Activated CD8-positive, alpha-beta memory T cell treated with anti-CD3 and anti-CD28 coated beads, Interleukin-2, amount 50 U/mL, for 1 hour (primary cell): ENCODE data around the gene TNFAIP8L3.

Experiments used
- DNase-seq: peaks from one replicate; pipeline ENCODE4 v3.0.0-alpha.2; 2020; ENCODE audit errors: extremely low read depth

Gene TNFAIP8L3

GRCh38 chr15:51117270-51117669 lies 22.6 kb upstream of the TNFAIP8L3 start:
- no peak for DNase-seq

DNA sequence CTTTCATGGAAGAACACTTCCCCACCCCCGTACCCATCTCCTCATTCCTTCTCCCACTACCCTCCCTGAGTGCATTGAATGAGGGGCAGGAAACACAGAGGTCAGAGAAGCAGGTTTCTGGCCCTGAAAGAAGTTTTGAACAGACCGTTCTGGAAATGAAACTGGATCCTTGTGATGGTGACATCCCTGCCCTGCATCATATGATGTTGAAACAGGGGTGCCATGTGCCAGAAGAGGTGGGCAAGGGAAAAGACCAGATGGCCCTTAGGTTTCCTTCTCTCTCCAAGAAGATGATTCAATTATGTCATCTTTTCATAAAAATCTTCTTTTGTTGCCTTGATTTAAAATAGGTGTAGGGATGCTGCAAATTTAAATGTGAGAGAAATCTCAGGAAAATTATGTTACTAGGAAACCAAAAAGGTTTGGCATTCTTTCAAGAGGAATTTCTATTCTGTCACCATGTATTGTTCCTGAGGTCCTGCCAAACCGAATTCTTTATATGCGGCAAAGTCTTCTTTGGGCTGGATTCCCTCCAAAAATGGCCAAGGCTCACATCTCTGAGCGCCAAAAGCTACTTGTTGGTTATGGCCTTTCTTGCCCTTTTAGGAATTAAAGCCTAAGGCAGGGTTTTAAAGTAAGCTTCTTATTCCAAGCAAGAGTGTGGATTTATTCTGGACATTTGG lies 19.9 kb upstream of the TNFAIP8L3 start:
- no peak for DNase-seq

GRCh38 chr15:51112078-51112477 lies 17.4 kb upstream of the TNFAIP8L3 start:
- no peak for DNase-seq

DNA sequence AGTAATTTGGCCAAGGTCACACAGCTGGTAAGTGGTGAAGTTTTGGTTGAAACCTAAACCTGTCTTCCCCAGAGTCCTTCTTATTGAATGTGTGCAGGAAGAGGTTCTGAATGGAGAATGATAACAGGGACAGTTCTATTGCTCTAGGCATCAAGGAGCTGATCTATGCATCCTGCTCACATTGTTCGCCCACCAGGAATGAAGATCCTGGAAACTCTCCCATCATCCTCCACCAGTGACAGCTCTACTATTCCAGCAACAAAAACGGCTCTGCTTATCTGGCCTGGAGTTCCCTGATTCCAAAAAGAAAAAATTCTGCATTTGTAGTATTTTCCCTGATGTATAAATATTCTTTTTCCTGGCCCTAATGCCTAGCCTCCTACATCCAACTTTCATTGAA lies 16.4 kb upstream of the TNFAIP8L3 start:
- no peak for DNase-seq

DNA sequence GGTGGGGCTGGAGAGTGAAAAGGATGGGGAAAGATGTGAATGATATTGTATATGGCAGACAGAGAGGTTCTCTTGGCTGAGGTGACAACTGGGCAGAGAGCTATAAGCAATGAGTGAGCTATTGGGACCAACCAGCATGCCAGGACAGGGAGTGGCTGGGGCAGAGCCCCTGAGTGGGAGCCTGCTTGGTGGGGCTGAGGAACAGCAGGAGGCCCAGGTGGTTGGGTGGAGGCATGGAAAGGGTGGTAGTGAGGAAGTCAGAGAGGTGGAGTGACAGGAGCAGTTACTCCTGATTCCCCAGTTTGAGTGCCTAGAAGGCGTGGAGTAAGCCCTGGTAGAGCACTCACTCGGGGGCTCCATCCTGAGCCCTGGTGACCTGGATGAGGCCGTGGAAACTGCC lies 15.5 kb upstream of the TNFAIP8L3 start:
- no peak for DNase-seq

- DNase-seq = no peak
These were observed 14.3 kb upstream of the TNFAIP8L3 start for GRCh38 chr15:51108933-51109550.

- DNase-seq = no peak
These were observed 12.9 kb upstream of the TNFAIP8L3 start for GRCh38 chr15:51107612-51108011.

- no peak for DNase-seq
These were observed 11.8 kb upstream of the TNFAIP8L3 start for GRCh38 chr15:51106481-51106880.

DNA sequence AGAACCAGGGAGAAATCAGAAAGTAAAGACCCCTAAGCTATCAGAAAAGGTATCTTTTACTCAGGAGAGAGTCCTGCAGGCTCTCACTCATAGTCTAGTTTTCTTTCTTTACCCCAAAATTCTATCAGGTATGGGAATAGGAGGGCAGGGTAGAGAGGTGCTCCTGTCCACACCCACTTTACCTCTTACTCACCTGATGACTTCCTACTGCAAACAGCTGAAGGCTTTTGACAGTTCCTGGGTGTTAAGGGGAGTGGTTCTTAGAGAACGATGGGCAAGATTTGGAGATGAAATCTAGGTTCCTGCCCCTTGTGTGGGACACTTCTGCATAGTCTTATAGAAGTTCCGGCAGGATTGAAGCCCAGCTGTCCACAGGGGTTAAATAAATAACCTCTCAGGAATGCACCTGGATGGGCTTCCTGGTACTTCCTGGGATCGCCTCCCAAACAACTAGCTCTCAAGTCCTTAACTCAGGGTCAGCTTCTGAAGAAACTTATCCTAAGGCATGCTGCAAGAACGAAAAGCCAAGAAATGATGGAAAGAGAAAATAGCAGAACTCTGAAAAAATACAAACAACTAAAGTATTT lies 10.8 kb upstream of the TNFAIP8L3 start:
- DNase-seq = no peak

DNA sequence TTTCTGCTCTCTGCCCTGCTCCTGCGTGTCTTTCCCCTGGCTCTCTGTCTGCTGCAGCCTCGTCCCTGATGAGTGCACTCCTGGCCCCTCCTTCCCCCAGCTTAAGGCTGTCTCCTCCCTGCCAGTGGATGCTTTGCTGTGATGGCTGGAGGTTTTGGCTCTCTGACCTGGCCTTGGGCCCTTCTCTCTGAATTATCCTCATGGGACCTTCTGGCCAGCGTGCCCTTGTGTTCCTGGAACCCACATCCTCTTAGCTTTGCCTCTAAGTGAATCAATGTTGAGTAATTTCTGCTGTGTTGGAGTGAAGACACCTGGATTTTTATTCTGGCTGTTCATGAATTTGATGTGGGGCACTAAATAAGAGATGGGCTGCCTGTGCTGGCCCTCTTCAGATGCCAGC lies 9.8 kb upstream of the TNFAIP8L3 start:
- no peak for DNase-seq

GRCh38 chr15:51103330-51103729 lies 8.6 kb upstream of the TNFAIP8L3 start:
- DNase-seq = no peak

DNA sequence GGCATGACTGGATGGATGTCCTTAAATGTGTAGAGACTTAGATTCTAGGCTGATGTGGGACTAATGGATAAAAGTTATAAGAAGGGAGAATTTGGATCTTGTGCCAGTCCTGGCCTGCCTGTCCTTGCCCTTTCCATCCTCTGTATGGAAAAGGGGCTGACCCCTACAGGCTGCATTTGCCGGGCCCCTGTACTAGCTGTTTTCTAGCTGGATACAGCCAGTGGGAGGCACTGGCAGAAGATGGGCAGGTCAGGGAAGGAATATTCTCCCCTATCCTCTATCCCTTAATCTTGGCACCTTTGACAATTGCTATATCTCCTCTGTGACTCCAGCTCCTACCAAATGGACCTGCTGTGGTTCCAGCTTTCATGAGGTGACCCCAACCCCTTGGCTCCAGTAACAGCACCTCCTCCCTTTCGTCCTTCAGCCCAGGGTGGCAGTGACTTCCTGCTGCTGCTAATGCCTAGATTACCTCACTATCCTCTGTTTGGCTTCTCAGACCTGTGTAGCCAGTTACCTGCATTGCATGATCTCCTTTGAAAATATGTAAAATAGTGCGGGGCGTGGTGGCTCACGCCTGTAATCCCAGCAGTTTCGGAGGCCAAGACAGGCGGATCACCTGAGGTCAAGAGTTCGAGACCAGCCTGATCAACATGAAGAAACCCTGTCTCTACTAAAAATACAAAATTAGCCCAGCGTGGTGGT lies 6.2 kb upstream of the TNFAIP8L3 start:
- DNase-seq = no peak

GRCh38 chr15:51099185-51099584 lies 4.5 kb upstream of the TNFAIP8L3 start:
- no peak for DNase-seq

DNA sequence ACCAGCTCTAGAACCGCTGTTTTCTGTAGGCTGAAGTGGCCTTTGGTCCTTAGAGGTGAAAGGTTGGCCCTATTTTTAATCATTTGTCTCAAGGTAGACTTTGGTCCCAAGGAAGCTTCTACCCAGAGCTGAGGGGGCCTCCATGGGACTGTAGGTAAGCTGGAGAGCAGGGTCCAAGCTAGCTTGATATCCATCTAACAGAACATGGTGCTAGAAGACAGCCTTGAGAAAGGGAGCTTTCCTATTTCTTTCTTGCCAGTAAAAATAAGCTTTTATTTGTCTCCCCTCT lies 3.6 kb upstream of the TNFAIP8L3 start:
- no peak for DNase-seq

DNA sequence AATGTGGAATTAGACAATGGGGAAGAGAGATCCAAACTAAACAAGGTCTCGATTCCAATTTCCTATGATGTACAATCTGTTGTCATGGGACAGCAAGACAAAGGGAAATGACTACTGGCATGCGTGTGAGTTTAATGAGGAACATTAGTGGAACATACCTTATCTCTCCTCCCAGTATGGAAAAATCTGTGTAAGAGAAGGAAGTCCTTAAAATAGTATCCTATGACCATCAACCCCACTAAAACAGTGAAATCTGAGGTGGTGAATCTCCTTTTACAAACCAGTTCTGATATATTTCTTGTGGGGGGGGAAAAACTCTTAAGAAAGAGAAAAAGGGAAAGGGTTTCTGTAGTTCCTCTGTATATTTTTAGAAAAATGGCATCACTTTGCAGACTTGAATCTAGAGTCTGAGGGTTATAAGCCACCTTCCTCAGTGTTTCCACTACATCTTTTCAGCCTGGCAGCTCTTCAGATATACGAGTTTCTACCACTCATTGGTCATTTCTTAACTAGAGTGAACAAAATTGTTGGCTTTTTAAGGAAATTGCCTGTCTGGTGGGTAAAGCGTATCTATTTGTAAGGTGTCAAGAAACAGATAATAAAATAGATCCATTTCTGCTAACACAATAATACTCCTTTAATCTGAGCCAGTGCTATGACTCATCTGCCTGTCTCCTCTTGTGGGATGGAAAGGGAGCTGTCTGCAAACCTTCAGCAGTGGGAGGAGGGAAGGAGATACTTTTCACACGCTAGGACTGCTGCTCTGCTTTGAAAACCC lies 3.0 kb upstream of the TNFAIP8L3 start:
- no peak for DNase-seq

DNA sequence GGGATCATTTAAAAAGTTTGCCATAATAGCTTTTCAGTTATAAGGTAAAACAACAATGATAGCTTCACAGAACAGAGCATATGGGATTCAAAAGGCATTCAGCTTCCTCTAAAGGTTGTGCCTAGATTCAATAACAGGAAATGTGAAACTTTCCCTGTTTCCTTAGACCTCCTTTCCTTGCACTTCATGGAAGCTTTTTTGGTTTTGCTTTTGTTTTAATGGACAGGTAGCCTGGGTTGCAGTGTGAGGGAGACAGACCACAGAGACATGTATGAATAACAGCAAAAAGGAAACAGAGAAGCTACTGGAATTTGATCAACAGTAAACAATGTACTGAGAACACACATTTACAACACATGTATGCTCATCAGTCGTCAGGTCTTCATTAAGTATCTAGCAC lies 2.3 kb upstream of the TNFAIP8L3 start:
- DNase-seq = no peak

- no peak for DNase-seq
These were observed 1.1 kb upstream of the TNFAIP8L3 start for GRCh38 chr15:51095681-51096331.

GRCh38 chr15:51093839-51094605 lies 684 bp downstream of the TNFAIP8L3 start:
- DNase-seq = no peak

DNA sequence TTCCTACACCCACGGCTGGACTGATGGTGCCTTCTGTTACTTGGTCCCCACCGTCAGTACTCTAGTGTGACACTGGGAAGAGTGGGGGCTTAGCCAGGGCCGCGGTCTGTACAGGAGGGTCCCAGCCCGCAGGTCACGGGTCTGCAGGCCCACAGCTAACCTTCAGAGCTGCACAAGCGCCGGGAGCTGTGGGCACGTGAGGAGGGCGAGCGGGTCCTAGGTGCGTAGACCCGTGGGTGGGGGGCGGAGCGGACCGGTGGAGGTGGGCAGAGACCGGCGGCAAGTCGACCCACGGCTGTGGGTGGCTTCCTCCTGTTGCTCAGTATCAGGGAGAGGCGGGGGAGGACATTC lies 1.2 kb downstream of the TNFAIP8L3 start:
- DNase-seq = no peak

DNA sequence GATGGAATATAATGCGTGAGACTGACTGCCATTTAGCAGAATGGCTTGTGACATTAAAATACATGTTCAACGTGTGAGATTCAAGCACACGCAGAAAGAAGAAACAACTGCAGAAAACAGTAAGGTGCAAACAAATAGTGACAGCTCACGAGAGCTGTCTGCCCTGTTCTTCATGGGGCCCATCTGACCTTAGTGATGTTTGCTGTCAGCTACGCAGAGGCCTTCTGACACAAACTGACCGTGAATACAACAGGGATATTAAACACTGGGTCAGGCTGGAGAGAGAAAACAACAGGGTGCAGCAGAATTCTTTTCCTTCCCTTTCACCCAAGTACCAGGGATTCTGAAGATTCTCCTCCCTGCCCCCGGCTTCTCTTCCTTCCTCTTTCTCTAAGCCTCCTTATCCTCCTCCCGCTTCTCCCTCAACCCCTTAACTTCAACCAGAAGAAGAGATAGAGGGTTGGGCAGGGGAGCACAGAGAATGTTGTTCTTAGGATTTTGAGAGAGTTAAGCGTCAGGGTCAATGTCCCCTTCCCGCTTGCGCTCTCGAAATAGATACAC lies 2.1 kb downstream of the TNFAIP8L3 start:
- DNase-seq = no peak

- DNase-seq = no peak
These were observed 4.0 kb downstream of the TNFAIP8L3 start for GRCh38 chr15:51090753-51091152.
